Measurements from ENCODE around the gene DCAF4.
"Not testable (repeated sequence)": the region's sequence is repeated elsewhere in the genome, so short reads cannot be mapped to it uniquely, and the experiment has no call there.

Gene DCAF4

DNA sequence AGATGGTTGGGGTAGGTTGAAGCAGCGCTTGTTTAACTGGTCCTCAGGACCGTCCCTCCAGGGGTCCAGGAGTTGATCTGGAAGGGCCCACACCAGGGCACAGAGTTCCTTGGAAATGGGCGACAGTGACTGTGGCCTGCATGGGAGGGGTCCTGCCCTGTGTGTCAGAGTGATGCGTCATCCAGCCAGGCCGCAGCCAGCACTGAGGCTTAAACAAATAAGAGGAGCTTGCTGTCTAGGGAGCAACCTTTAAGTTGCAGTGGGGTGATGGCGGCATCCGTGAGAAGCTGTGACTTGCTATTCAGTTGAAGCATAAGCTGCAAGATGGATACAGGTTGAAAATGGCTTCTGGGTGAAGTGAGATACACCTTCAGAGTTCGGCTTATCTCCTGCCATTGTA, 20.2 kb downstream of the DCAF4 start:
- CTCF ChIA-PET: no interaction called here
- no peak overlapping the region for H3K27ac ChIP-seq
- DNase-seq (ENCODE audit: low spot score): no peak
- TF ChIP-seq, protein P1, sequence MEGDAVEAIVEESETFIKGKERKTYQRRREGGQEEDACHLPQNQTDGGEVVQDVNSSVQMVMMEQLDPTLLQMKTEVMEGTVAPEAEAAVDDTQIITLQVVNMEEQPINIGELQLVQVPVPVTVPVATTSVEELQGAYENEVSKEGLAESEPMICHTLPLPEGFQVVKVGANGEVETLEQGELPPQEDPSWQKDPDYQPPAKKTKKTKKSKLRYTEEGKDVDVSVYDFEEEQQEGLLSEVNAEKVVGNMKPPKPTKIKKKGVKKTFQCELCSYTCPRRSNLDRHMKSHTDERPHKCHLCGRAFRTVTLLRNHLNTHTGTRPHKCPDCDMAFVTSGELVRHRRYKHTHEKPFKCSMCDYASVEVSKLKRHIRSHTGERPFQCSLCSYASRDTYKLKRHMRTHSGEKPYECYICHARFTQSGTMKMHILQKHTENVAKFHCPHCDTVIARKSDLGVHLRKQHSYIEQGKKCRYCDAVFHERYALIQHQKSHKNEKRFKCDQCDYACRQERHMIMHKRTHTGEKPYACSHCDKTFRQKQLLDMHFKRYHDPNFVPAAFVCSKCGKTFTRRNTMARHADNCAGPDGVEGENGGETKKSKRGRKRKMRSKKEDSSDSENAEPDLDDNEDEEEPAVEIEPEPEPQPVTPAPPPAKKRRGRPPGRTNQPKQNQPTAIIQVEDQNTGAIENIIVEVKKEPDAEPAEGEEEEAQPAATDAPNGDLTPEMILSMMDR (conservative IDR thresholded peaks at IDR 0.05; ENCODE audit: low read depth): no peak
- POLR2A ChIA-PET (ENCODE audit: low non-redundant PET): no interaction called here

DNA sequence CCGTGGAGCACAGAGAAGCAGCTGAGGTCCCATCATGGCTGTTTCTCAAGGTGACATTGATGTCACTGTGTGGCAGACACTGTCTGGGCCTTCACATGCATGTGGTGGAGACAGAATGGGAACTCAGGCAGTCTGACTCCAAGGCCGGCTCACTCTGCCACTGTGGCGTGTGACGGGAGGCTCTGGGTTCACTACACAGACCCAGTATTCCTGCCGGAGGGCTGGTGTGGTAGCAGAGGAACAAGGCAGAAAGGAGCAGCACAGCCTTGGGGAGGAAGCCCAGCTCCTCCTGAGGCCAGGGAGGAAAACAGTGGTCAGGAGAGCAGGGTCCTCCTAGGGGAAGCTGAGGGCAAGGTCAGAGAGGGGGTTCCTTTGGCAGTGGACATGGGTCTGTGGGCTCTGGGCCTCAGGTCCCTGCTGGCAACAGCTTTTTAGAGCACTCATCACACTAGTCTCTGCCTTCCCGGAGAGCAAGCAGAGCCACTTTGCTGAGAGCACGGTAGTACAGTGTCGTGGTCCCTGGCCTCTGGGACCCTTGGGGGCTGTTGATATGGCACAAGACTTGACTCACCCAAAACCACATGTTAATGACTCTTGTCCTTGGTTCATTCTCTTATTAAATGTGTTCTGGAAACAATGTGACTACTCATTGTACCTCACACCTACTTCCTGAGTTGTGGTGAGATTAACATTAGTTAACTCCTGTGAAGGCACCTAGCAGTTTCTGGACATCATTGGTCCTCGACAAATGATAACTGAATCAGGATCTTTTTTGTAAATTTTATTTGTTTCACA, 21.3 kb downstream of the DCAF4 start:
- POLR2A ChIA-PET (ENCODE audit: low non-redundant PET): no interaction called here
- H3K27ac ChIP-seq: no peak overlapping the region
- no peak for DNase-seq (ENCODE audit: low spot score)
- CTCF ChIA-PET: interaction anchor here (0.5 to 2.7 kb wide), 6 partner anchors 8 to 1909 kb away, joined by 4 to 25 read pairs (median 5); no protein-coding TSS in a partner anchor
- TF ChIP-seq, protein P1 (conservative IDR thresholded peaks at IDR 0.05; ENCODE audit: low read depth): no peak

DNA sequence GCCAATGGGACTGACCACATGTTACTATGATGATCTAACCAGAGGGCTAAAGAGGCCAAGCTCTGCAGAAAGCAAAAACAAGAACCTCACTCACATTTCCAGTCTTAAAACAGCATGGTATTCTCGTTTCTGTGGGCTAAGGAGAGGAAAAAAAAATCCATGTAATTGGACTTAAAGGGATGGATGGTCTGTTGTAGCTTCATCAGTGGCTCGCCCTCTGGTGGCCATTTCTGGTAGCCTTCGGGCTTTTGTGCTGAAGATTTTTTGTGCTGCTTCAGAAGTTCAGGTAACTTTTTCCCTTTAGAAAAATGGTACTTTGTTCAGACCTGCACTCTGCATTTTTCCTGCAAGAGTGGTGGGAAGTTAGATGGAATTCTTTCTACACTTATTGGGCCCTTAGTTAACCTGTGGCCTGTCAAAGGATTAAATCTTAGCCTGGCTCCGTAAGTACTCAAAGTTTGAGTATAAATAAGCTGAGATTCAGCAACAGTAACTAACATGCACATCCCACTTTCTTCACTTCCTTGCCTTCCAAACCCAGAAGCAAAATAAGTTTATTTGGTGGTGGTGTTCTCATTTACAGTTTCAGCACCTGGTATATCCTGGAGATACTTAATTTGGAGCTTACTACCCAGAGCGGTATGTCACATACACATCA, 22.3 kb downstream of the DCAF4 start:
- POLR2A ChIA-PET (ENCODE audit: low non-redundant PET): no interaction called here
- TF ChIP-seq, protein P1 (conservative IDR thresholded peaks at IDR 0.05; ENCODE audit: low read depth): peak; percentile 95
- DNase-seq (ENCODE audit: low spot score): peak; percentile 57
- no peak overlapping the region for H3K27ac ChIP-seq
- CTCF ChIA-PET: interaction anchor here (0.5 to 2.7 kb wide), 15 partner anchors 9 to 1908 kb away, joined by 3 to 25 read pairs (median 4); no protein-coding TSS in a partner anchor

DNA sequence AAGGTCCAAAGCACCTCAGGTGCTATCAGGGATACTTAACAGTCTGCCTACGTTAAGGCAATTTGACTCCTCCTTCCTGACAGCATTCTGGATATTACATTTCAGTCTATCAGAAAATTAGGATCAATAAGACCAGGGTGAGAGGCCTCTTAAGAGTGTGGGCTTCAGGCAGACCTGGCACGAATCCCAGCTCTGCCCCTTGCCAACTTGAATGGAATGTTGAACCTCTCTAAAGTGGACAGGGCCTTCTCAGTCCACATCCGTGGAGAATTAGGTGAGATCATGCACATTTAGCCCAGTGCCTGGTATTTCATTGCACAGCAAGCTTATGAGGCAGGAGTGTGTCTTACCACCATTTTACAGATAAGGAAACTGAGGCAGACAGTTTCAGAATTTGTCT, 25.9 kb downstream of the DCAF4 start:
- POLR2A ChIA-PET (ENCODE audit: low non-redundant PET): no interaction called here
- TF ChIP-seq, protein P1 (conservative IDR thresholded peaks at IDR 0.05; ENCODE audit: low read depth): no peak
- no peak for DNase-seq (ENCODE audit: low spot score)
- CTCF ChIA-PET: no interaction called here
- H3K27ac ChIP-seq: no peak overlapping the region

DNA sequence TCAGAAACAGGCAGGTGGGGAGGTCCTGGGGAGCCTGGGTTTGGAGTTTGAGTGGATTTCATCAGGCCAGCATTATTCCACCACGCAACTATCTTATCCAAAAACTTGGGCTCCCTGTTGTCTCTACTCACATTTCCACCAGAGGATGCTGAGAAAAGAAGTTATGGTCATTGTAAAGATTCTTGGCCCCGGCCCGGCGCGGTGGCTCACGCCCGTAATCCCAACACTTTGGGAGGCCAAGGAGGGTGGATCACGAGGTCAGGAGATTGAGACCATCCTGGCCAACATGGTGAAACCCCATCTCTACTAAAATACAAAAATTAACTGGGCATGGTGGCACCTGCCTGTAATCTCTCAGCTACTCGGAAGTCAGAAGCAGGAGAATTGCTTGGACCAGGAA, 30.5 kb downstream of the DCAF4 start:
- POLR2A ChIA-PET (ENCODE audit: low non-redundant PET); CTCF ChIA-PET; DNase-seq (ENCODE audit: low spot score): not testable (repeated sequence)
- H3K27ac ChIP-seq: peak overlapping the region; percentile 3; the same call in 1 of the 2 replicates

DNA sequence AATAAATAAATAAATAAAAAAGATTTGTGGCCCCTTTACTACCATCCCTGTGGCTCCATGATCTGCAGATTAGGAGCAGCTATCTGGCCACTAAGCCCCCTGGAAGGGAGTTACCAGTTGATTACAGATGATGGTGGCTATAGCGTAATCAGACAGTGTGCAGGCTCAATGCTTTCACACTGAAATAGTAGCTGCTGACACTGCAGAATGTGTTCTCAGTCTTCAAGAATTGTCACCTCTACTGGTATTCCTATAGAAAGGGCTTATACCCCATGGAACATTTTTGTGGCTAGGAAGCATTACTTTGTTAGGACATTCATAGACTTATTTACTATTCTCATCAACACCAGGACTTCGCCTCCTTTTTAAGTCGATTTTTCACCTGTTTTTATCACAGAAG, 30.9 kb downstream of the DCAF4 start:
- no peak for DNase-seq (ENCODE audit: low spot score)
- ChIA-PET CTCF (interaction anchor here (0.6 to 1.0 kb wide), 2 partner anchors 9 to 368 kb away, joined by 3 to 5 read pairs; no protein-coding TSS in a partner anchor), POLR2A (ENCODE audit: low non-redundant PET) (no interaction called here)
- TF ChIP-seq, protein P1 (conservative IDR thresholded peaks at IDR 0.05; ENCODE audit: low read depth): no peak
- H3K27ac ChIP-seq: peak overlapping the region; percentile 3; the same call in 1 of the 2 replicates

DNA sequence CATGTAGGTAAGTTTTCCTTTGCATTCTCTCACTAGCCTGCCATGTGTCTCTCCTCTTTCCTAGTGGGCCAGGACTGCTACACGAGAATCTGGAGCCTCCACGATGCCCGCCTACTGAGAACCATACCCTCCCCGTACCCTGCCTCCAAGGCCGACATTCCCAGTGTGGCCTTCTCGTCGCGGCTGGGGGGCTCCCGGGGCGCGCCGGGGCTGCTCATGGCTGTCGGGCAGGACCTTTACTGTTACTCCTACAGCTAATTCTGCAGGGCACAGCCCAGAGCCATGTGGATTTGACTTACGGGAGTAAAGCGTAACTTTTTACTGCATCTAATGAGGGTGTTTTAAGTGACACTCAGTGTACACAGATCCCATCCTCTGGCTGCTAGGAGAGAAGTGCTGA, 32.3 kb downstream of the DCAF4 start:
- CTCF ChIA-PET: no interaction called here
- no peak for DNase-seq (ENCODE audit: low spot score)
- no peak overlapping the region for H3K27ac ChIP-seq
- POLR2A ChIA-PET (ENCODE audit: low non-redundant PET): no interaction called here
- TF ChIP-seq, protein P1 (conservative IDR thresholded peaks at IDR 0.05; ENCODE audit: low read depth): no peak

DNA sequence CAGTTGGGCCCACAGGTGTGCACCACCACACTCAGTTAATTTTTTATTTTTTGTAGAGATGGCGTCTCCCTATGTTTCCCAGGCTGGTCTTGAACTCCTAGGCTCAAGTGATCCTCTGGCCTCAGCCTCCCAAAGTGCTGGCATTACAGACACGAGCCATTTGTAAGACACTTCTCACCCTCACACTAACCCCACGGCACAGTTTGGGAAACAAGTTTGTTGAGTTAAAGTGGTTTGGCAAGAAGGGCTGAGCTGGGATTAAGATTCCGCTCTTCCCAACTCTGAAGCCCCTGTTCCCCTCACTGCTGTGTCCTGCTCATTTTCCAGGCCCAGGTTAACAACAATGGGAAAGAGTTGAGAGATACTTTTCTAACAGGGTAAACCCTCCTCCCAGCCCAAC, 34.8 kb downstream of the DCAF4 start:
- H3K27ac ChIP-seq: peak overlapping the region; percentile 81
- POLR2A ChIA-PET (ENCODE audit: low non-redundant PET); DNase-seq (ENCODE audit: low spot score); CTCF ChIA-PET: not testable (repeated sequence)
